Activated naive CD4-positive, alpha-beta T cell treated with Interleukin-2 at 50 U/mL for 16 hours (primary cell): Measurements from ENCODE around the gene TUBA8.
A peak's percentile ranks its signal among the peaks of the same experiment; 100 is the strongest.
"Not testable (repeated sequence)": the region's sequence is repeated elsewhere in the genome, so short reads cannot be mapped to it uniquely, and the experiment has no call there.

ENCODE experiments used
- DNase-seq: peaks from one replicate; pipeline ENCODE4 v3.0.0-alpha.2; 2020

TUBA8 gene

DNA sequence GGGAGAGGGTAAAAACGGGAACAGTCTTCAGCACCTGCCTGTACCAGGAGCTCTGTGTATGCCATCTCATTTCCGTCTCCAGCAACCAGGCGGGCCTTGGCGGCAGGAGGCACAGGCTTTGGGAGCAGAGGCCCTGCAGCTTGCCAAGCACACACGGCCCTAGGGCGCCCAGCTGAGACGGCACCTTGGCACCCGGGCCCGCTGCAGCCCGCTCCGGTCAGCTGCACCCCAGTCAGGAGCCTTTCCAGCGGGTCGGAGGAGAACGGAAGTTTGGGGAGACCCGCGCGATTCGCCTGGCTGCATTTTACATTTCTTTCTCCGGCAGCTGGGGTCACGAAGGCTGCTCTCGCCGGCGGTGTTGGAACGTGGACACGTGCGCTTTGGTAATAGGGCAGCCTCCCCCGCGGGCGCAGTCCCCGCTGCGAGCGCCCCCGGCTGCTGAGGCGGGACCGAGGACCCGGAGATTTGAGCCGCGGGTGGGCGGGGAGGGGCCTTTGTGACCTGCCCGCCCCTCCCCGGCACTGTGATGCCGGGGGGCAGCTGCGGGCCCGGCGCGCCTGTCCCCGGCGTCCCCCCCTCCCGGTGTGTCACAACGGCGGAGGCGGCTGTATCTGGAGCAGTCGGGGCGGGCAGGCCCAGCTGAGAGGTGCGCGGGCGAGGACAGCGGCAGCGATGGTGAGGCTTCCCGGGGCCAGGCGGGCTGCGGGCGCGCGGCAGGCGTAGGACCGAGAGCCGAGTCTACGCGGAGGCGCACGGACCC lies at the start of gene TUBA8:
Gene TUBA8, plus strand, starts transcription at position 616 of the 760 bp plus-strand sequence. Its CDS starts 57 bp downstream, at position 673.
- DNase-seq = peak; percentile 58

DNA sequence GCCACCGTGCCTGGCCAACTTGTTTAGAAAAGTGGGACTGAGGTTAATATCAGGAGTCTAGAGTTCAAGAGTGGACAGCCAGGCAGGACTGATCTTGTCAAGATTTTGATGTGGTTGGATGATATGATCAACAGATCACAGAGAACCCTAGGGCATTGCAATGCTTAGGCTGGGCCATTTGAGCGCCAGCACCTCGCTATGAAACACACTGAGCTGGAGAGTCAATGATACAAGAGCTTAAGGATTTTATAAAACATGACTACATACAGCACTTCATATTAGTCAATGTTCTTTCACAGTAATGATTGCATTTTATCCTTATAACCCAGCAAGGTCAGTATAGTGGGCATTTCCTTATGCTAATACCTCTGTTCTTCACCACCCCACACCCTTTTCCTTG lies 48.2 kb upstream of the TUBA8 start:
- DNase-seq = no peak

DNA sequence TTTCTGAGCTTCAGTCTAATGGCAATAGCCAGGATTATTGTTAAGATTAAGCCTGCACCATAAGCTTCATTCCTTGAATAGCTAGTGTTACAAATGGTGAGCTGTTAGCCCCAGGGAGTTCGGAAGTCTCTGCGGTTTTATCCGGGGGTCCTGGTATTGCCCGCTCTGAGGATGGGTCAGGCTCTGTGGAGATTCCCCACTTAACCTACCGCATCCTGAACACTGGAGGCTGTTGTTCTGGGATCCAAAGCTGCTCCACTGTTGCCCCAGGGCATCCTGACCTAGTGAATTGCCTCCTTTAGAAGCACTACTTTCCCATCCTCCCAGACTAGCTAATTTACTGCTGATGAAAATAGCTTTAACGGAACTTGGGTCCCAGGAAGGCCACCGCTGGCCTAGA lies 47.3 kb upstream of the TUBA8 start:
- DNase-seq = no peak

DNA sequence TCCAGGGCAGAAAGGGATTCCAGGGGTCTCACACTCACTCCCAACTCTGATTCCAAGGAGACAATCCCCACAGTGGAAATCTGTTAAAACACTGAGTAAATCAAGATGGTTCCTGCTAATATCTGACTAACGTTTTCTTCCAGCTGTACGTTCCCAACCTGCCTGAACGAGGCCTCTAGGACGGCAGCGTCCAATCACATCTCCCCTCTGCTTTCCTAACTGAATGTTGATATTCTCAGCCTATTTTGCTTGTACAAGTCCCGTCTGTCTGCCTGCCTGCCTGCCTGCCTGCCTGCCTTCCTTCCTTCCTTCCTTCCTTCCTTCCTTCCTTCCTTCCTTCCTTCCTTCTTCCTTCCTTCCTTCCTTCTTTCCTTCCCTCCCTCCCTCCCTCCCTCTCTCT lies 46.9 kb upstream of the TUBA8 start:
- DNase-seq = not testable (repeated sequence)

DNA sequence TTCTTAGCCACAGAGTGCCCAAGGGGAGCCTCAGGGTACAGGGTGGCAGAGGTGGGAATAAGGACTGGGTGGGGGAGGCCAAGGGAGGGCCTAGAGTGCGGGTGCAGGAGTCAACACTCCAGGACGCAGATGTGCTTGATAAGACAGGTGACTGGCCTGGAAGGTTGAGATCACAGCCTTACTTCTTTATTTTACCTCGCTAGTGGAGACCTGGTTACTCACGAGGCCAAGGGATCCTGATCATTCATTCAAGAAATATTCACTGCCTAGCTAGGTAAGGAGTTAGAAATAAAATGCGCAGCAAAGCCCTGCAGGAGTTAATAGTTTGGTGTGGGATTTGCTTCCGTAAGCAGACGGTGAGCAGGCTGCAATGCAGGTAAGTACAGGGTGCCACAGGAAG lies 46.0 kb upstream of the TUBA8 start:
- DNase-seq = no peak

DNA sequence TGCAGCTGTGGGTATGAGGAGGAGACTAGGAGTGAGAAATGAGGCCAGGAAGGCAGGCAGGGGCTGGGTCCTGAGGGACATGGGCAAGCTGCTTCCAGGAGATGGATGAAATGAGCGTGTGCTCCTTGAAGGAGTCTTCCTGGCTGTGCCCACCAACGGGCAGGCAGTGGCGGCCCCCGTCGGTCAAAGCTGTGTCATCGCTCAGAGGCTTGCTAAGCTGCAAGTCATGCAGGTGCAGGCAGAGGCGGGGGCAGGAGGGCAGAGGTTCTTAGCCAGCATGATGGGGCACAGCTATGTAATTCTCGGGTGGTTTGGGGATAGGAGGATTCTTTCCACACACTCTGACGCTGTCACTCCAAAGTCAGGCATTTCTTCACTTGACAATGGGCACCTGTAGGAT lies 45.4 kb upstream of the TUBA8 start:
- no peak for DNase-seq

DNA sequence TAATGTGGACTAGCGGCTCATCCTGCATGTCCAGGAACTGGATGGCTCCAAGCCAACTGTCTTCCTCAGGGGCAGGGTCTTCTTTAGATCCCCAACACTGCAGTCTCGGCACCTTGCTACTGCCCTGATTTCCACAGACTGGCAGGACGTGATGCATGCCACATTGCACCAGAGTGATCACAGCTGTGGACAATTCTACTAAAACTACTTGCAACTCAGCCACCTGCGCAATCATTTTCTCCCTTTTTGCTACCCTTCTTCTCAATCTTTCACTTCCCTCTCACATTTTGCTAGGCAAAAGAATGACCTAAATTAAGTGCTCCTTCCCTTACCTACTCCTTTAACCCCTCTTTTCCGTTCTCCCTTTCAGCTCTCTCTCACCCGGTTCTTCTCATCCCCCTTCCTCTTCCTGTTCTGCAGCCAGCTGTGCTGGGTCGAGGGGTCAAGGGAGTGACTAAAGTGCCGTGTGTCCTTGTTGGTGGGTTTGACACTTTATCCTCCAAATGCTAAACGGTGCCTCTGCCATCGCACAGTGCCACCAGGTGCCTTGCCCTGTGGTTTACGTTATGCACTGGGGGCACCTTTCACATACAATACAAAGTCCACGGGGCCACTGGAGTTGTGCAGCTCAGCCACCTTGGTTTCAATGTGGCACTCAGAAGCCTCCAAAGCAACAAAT lies 44.3 kb upstream of the TUBA8 start:
- DNase-seq = no peak

DNA sequence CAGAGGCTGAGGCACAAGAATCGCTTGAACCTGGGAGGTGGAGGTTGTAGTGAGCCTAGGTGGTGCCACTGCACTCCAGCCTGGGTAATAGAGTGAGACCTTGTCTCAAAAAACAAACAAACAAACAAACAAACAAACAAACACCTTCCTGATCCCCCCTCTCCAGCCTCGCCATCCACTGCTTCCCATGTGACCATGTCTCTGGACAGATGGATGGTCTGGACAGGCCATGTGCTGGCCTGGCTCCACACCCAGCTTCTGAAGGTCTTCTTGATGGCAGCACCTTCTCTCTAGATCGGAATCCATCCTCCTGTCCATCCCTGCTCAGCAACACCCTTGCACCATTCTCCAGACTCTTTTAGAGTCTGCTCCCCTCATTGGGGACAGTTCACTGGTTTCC lies 43.5 kb upstream of the TUBA8 start:
- no peak for DNase-seq

DNA sequence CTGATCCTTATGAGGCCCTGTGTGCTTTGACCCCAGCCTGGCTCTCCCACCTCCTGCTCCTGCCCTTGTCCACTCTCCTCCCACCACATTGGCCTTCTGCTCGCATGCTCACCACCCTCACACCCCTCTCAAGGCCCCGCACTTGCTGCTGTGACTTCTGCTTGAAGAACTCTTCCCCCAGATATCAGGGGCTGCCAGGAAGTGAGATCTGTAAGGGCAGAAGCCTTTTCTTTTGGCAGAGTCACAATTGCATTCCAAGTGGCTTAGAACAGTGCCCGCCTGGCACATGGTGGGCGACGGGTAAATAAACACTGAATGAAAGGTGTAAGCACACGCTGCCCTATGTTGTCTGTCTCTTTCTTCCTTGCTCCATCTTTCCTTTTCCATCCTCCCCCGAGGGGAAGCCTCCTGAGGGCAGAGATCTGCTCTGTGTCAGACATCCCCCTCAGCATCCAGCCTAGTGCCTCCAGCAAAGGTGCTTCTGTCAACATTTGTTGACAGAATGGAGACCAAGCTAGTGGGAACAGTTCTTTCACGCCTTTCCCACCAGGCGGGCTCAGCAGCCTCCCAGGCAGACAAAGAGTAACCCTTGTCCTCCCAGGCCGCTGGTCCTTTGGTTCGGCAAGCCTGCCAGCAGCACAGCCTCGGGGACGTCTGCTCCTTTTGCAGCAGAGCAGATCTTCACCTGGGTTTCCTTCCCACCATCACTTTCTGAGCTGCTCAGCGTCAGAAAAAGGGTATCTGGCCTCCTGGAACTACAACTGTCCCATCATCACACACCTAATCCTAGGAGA lies 42.9 kb upstream of the TUBA8 start:
- no peak for DNase-seq

DNA sequence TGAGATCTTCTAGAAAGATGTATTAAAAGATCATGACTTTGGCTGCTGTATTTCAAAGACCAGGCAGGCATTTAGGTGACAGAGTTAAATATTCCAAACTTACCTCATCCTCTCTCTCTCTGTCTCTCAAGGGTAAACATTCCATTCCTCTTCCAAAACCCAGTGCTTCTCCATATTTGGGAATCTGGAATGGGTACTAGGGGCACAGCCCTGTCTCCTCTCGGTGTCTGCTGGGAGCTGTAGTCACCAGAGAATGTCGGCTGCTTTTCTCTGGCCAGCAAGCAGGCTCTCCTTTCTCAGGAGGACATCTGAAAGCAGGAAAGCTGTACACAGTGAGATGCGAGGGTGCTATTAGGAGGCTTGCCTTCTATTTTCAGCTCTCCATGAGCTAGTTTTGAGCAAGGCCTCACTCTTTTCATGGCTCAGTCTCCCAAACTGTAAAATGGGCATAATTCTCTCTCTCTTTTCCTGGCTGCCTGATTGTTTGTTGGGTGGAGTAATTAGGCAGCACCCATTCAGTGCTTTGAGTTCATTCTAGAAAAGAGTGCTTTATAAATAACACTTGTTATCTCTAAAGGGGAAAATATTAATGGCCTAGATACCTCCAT lies 42.1 kb upstream of the TUBA8 start:
- DNase-seq = no peak

DNA sequence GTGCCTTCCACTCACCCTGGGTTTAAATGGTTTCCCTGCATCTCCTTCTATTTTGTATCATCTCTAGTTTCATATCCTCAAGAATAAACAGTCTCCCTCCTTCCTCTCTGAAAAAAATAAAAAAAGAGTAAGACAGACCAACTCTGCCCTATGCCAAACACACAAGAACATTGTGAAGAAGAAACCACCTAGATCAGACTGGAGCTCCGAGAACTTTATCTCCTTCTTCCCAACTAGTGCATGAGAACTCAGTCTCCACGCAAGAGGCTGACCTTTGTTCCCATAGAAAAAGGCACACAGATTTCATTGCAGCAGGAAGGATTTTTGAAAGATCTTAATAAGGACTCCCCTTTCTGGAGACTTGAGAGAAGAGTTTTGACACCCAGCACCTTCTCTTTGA lies 41.6 kb upstream of the TUBA8 start:
- no peak for DNase-seq

DNA sequence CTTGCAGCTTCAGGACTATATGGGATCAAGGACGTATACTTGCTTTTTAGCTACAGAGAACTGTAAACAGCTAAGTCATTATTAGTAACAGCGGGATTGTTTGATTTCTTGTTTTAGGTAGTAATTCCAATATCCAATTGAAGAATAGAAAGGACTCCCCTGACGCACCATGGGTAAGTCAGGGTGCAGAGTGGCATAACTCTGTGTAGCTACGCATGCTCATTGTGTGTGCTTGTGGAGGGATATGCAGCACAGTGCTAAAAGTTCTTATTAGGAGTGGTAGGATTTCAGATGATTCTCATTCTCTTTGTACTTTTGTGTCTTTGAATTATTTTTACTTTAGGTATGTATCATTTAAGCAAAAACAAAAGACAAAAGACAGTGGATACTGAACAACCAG lies 40.6 kb upstream of the TUBA8 start:
- no peak for DNase-seq

DNA sequence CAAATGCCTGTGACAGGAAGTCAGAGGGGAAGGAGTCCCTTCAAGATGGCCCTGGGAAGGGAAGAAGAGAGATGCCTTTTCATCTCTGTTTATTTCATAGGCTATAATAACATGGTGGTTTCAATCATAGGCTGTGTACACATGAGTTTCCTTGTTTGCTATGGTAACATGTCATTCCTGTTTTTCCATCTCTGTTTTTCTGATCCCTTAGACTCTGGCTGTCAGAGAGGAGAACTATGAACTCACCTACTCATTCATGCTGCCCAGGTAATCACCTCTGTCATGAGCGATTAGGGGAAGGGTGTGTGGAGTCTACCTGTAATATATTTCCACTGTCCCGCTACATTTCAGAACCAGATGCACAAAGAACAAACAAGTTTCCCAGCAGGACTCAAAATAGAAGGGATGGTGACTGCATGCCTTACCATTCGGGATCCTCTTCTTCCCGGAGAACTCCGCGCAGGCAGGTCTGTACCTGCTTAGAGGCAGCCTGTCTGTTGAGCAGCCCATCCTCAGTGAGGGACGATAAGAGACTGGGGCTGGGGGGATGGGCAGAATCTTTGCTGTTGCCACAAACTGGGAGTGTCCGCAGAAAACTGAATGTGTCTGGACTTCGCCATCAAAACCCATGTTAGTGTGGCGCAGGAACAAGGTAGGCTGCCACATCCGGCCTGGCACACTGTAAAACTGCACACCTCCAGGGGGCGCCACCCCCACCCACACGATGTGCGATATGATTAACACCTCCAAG lies 39.9 kb upstream of the TUBA8 start:
- DNase-seq = no peak

DNA sequence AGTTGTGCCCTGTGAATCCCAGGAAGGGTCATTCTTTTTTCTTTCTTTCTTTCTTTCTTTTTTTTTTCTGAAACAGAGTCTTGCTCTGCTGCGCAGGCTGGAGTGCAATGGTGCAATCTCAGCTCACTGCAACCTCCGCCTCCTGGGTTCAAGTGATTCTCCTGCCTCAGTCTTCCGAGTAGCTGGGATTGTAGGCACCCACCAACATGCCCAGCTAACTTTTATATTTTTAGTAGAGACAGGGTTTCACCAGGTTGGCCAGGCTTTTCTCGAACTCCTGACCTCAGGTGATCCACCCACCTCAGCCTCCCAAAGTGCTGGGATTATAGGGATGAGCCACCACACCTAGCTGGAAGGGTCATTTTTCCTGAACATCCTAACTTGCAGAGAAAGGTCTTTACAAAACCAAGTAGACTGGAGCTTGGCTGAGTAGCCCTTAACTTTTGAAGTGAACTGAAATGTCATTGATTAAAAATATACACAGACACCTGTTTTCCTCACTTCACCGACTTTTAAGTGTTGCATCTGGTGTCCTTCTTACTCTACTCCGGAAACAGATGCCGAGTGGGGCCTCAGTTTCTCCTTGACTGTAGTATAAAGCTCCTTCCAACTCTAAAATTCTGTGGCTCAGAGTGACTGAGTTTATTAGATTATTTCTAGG lies 39.2 kb upstream of the TUBA8 start:
- DNase-seq = not testable (repeated sequence)

DNA sequence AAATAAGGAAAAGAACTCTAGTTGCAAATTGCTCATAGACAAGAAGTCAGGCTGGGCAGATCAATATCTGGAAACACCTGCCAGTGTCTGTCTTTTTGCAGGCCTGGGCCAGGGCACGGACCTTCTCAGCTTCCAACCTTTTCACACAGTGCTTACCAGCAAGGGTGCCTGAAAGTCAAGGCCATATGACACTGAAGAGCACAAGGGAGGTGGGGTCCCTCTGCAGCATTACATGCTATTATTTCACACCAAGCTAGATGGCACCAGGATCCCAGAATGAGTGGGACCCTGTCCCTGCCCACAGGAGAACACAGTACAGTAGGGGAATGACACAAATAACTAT lies 38.7 kb upstream of the TUBA8 start:
- no peak for DNase-seq

DNA sequence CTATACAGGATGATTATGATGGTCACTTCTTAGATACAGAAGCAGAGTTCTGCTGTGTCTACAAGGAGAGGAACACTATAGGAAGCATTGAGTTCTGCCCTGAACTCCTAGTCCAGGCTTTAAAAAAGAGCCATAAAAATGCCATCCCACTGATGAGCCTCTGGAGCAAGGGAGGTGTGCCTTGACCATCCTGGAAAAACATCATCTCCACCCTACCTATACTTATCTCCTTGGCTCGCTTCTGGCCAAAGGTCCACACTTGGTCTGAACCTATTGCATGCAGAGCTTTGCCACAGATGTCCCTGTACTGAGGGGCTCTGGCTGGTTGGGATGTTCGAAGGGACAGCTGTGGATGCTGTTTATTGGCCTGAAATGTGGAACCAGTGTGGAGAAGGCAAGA lies 37.1 kb upstream of the TUBA8 start:
- no peak for DNase-seq

DNA sequence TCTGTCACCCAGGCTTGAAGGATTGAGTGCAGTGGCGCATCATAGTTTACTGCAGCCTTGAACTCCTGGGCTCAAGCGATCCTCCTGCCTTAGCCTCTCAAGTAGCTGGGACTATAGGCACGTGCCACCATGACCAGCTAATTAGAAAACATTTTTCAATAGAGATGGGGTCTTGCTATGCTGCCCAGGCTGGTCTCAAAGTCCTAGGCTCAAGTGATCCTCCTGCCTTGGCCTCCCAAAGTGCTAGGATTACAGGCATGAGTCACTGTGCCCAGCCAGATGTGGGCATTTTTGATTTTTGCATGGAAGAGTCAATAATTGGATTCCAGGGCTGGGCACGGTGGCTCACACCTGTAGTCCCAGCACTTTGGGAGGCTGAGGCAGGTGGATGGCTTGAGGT lies 36.7 kb upstream of the TUBA8 start:
- not testable (repeated sequence) for DNase-seq

DNA sequence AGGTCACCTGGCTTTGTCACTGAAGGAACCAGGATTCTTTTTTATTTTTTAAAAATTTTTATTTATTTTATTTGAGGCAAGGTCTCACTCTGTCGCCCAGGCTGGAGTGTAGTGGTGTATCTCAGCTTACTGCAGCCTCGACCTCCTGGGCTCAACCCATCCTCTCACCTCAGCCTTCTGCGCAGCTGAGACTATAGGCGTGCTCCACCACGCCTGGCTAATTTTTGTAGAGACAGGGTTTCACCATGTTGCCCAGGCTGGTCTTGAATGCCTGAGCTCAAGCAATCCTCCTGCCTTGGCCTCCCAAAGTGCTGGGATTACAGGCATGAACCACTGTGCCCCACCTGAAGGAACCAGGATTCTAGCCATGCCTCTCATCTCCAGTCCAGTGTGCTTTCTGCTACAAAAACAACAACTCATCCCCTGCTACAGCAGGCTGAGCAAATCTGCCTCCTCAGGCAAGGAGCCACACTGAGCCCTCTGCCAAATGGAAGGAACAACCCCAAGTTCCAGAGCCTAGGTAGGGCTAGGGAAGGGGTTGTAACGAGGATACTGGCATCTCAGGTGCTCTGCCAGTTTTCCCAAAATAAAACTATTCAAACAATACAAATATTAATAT lies 35.4 kb upstream of the TUBA8 start:
- no peak for DNase-seq

DNA sequence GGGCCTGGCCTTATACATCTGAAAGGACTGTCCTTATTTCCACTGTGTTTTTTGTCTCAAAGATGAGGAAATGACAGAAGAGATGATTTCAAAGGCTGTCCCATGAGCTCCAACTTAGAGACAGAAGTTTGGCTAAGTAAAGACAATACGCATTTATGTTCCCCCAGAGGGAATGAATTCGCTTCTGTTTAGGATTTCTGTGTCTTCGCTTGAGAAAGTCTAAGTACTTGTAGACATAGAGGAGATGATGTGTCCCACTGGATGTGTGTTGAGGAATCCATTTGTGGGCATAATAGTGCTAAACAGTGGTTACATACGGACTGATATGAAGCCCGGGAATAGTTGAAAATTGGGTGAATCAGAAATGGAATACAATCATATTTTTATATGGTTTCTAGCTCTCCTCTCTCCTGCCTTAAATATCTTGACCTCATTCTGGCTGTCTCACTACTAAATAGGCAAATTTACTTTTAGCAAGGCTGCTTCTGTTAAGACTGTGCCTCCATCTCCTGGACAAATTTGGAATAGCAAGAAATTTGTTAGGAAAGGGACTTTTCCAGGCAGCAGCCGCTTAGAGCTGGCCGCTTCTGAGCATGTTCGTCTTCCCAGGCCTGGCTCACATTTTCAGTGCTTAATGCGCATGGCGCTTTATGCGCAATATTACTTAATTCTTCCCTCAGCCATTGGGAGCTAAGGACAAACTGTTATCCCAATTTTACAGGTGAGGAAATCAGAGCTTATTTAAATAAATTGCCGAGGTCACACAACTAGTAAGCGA lies 34.7 kb upstream of the TUBA8 start:
- DNase-seq = peak; percentile 21

DNA sequence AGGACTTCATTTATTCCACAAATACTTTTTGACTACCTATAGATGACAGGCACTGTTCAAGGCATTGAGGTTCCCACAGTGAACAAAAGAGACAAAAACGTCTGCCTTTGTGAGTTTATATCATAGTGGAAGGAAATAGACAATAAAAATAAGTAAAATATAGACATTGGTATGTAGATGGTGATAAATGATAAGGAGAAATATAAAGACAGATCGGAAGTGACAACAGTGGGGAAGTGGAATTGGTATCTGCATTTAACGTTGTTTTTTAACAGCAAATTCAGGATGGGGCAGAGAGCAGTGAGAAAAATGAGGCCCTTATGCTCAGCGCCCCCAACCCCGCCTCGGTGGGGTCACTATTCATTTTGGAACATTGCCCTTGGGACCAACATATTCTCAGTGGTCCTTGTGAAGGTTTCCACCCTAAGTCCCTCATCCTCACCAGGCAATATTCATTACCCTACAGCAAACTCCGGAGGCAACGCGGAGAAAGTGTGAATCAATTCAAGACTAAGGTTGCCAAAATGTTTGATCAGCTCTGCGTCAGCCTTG lies 33.4 kb upstream of the TUBA8 start:
- no peak for DNase-seq
